Measurements from ENCODE around the gene FHOD1.

Gene FHOD1

DNA sequence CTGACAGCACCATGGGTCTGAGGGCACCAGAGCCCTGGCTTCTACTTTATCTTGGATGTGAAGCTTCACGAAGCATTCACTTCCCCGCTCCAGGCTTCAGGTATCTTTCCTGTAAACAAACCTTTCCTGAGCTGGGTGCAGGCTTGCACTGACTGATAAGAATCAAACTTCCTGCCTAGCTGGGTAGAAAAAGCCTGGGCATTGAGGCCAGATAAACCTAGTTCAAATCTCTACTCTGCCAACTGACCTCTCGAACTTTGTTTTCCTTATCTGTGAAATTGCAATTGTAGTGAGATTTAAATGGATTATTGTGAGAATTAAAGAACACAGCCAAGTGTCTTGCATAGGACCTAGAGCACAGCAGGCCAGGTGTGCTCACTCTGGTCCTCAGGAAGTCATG is 23.3 kb downstream of the FHOD1 start:
- TF ChIP-seq, protein P1, sequence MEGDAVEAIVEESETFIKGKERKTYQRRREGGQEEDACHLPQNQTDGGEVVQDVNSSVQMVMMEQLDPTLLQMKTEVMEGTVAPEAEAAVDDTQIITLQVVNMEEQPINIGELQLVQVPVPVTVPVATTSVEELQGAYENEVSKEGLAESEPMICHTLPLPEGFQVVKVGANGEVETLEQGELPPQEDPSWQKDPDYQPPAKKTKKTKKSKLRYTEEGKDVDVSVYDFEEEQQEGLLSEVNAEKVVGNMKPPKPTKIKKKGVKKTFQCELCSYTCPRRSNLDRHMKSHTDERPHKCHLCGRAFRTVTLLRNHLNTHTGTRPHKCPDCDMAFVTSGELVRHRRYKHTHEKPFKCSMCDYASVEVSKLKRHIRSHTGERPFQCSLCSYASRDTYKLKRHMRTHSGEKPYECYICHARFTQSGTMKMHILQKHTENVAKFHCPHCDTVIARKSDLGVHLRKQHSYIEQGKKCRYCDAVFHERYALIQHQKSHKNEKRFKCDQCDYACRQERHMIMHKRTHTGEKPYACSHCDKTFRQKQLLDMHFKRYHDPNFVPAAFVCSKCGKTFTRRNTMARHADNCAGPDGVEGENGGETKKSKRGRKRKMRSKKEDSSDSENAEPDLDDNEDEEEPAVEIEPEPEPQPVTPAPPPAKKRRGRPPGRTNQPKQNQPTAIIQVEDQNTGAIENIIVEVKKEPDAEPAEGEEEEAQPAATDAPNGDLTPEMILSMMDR (IDR thresholded peaks at IDR 0.05; ENCODE audit: low read depth, low read length), result no peak
- in situ Hi-C loops (cut with HindIII; ENCODE audit: low sequenced_read_pairs), result no loop called here
- no peak for DNase-seq (ENCODE audit: low read depth, low spot score)
- H3K4me3 ChIP-seq (ENCODE audit: low read depth, low read length), result no peak overlapping the region

GRCh38 chr16:67216612-67217490 is 30.4 kb downstream of the FHOD1 start:
- no peak overlapping the region for H3K4me3 ChIP-seq (ENCODE audit: low read depth, low read length)
- in situ Hi-C loops (cut with HindIII; ENCODE audit: low sequenced_read_pairs), result no loop called here
- TF ChIP-seq, protein P1 (IDR thresholded peaks at IDR 0.05; ENCODE audit: low read depth, low read length), result no peak
- DNase-seq (ENCODE audit: low read depth, low spot score), result no peak

DNA sequence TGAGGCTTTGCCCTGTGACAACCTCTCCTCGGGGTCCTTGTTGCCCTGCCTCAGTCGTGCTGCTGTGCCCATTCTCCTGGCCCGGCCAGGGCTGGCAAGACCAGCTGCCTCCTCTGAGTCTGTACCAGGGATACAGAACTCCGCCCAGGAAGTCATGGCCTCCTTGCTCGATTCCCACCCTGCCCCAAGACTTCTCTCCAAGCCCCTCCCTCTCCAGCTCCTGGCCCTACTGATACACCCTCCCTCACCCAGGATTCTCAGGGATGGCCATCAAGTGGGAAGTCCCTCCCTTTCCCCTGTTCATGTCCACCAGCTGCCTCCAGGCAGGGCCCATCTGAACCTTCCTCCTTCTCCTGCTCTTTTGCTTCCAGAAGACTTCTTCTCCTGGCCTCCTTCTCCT is 31.6 kb downstream of the FHOD1 start:
- TF ChIP-seq, protein P1 (IDR thresholded peaks at IDR 0.05; ENCODE audit: low read depth, low read length), result no peak
- no peak for DNase-seq (ENCODE audit: low read depth, low spot score)
- in situ Hi-C loops (cut with HindIII; ENCODE audit: low sequenced_read_pairs), result no loop called here
- no peak overlapping the region for H3K4me3 ChIP-seq (ENCODE audit: low read depth, low read length)

GRCh38 chr16:67213197-67214019 is 33.9 kb downstream of the FHOD1 start:
- in situ Hi-C loops (cut with HindIII; ENCODE audit: low sequenced_read_pairs), result no loop called here
- TF ChIP-seq, protein P1 (IDR thresholded peaks at IDR 0.05; ENCODE audit: low read depth, low read length), result no peak
- H3K4me3 ChIP-seq (ENCODE audit: low read depth, low read length), result no peak overlapping the region
- no peak for DNase-seq (ENCODE audit: low read depth, low spot score)

GRCh38 chr16:67212766-67213165 is 34.5 kb downstream of the FHOD1 start:
- no peak for DNase-seq (ENCODE audit: low read depth, low spot score)
- TF ChIP-seq, protein P1 (IDR thresholded peaks at IDR 0.05; ENCODE audit: low read depth, low read length), result no peak
- in situ Hi-C loops (cut with HindIII; ENCODE audit: low sequenced_read_pairs), result no loop called here
- H3K4me3 ChIP-seq (ENCODE audit: low read depth, low read length), result no peak overlapping the region

DNA sequence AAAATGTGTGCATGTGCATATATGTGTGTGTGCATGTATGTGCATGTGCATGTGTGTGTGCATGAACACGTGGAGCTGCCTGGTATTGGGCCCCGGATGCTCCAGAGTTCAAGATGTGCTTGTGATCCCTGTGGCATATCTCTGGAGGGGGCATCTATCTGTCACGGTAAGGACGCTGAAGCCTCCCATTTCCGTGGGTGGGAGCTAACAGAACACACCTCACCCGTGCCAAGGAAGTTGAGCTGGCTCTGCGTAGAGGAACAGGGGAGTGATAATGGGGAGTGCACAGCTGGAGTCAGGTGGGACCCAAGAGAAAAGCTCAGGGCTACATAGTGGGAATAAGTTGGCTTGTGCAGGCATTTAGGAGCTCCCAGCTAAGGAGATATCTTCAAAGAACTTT is 35.6 kb downstream of the FHOD1 start:
- H3K4me3 ChIP-seq (ENCODE audit: low read depth, low read length), result no peak overlapping the region
- TF ChIP-seq, protein P1 (IDR thresholded peaks at IDR 0.05; ENCODE audit: low read depth, low read length), result no peak
- in situ Hi-C loops (cut with HindIII; ENCODE audit: low sequenced_read_pairs), result no loop called here
- no peak for DNase-seq (ENCODE audit: low read depth, low spot score)
